GM21737 (cell line): ENCODE results near the gene TACC3.

Source experiments
- ATAC-seq: cut with Tn5 transposase; IDR thresholded peaks from one replicate; pipeline ENCODE4 v1.9.1; 2021; ENCODE audit warnings: mild to moderate bottlenecking, moderate library complexity; ENCODE audit not compliant: unreplicated experiment

Gene TACC3

GRCh38 chr4:1771555-1772305 lies 50.4 kb downstream of the TACC3 start:
- ATAC-seq: no peak

- no peak for ATAC-seq
Measured at GRCh38 chr4:1772853-1773538, 51.7 kb downstream of the TACC3 start.

GRCh38 chr4:1773754-1774153 lies 52.4 kb downstream of the TACC3 start:
- ATAC-seq: no peak

- no peak for ATAC-seq
Measured at GRCh38 chr4:1775731-1776500, 54.6 kb downstream of the TACC3 start.

DNA sequence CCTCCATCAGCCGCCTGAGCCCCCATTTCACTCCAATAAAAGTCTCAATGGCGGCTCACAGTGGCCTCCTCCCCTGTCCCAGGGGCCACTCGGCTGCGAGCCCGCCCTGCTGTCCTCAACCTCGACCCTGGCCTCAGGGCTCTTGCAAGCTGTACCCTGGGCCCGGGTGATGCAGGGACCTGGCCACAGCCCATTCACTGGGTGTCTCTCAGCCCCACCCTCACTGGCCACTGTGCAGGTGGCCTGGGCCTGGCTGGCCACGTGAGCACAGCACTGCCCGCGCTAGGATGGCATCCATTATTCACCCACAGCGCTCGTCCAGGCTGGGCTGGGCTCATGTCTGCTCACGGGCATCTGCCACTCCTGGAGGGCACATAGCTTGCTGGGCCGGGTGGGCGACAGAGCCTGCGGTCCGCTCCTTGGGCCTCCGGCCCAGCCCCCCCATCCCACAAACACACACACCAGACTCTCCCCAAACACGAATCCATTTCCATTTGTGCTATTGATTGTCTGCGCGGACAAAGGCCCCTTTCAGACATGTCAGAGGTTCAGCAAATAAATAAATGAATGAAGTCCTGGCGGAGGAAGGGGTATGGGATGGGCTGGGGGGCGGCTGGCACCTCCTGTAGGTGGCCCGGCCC lies 55.3 kb downstream of the TACC3 start:
- ATAC-seq: no peak

GRCh38 chr4:1777822-1778641 lies 56.7 kb downstream of the TACC3 start:
- ATAC-seq: no peak

- no peak for ATAC-seq
Measured at GRCh38 chr4:1778642-1779392, 57.5 kb downstream of the TACC3 start.

- ATAC-seq: no peak
Measured at GRCh38 chr4:1779588-1780382, 58.5 kb downstream of the TACC3 start.

- ATAC-seq: no peak
Measured at GRCh38 chr4:1780435-1780834, 59.1 kb downstream of the TACC3 start.

DNA sequence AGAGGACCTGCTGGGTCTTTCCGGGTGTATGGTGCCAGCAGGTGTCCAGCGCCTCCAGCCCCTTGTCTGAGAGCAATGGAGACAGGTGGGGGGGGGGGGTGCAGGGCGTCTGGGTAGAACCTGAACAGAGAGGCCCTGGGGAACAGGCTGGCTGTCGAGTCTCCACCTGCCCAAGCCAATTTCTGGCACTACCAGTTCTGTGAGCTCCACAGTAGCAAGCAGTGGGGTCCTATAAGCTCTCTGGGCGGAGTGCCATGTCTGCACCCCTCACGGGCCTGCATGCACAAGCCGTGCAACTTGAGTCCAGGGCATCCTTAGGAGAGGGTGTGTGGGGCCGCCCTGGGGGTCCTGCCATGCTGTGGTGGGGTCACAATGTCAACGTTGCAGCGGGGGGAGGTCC lies 61.7 kb downstream of the TACC3 start:
- ATAC-seq: no peak

- no peak for ATAC-seq
Measured at GRCh38 chr4:1783970-1784369, 62.6 kb downstream of the TACC3 start.

GRCh38 chr4:1784395-1784788 lies 63.1 kb downstream of the TACC3 start:
- ATAC-seq: no peak

DNA sequence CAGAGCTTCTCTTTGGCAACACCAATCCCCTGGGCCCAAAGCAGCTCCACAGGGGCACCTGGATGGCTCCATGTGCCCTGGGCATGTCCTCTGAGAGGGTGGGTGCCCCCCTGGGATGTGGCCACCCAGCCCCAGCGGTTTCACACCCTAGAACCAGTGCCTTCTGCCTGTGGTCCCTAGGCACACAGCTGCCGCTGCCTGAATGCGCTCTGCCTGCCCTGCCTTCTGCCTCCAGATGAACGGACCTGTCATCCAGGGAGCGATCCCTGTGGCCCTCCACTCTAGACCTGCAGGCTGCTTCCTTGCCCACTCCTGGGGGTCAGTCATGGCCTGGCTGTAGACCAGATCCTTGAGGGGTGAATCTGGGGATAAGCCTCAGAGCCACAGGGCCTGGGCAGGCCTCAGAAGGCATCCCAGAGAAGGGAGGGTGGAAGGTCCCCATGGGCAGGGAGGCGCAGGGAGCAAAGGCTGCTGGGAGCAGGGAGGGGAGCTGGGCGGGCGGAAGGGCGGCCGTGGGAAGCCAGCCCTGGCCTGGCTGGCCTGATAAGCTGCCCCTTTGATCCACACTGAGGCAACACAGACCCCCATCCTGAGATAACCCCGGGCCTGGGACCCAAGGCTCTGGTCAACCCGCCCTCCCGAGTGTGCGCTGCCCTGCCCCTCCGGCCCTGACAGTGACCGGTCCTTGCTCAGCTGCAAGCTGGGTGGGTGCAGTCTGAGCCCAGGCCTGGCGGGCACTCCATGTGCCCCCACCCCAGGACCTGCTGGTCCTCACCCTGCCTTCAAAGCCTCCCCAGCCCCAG lies 63.7 kb downstream of the TACC3 start:
- no peak for ATAC-seq

- ATAC-seq: no peak
Measured at GRCh38 chr4:1785592-1785991, 64.3 kb downstream of the TACC3 start.

- ATAC-seq: no peak
Measured at GRCh38 chr4:1786544-1787362, 65.4 kb downstream of the TACC3 start.

GRCh38 chr4:1787411-1788077 lies 66.2 kb downstream of the TACC3 start:
- no peak for ATAC-seq
